ENCODE measurements around the gene KRTAP10-7.

DNA sequence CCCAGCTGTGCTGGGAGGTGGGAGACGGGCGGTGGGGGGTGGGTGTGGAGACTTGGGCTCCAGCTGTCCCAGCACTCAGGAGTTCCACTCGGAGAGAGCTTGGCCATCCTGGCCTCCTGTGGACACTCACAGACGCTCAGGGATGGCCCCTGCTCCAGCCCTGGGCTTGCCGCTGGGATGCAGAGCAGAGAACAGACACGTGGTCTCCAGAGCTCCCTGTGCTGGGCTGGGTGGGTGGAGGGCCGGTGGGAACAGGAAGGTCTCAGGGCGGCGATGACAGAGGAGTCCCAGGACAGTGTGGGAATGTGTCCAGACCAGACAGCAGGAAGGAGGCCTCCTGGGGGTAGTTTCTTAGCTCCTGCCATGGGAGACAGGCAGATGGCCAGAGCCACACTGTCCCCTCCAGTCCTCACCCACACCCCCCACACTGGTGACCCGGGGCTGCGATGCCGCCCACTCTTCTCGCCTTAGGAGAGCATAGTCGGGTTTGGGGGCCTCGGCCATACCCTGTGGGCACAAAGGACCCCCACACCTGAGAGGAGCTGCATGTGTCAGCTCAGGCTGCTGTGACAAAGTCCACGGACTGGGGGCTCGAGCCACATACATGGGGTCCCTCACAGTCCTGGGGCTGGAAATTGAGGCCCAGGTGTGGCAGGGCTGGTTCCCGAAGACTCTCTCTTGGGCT is 28.5 kb downstream of the KRTAP10-7 start:
- no peak for TF ChIP-seq CTCF (conservative IDR thresholded peaks at IDR 0.05; ENCODE audit: low read length)
- no peak for TF ChIP-seq EZH2phosphoT487 (IDR thresholded peaks at IDR 0.05; ENCODE audit: borderline replicate concordance)

All from Loucy (cell line).